Thoracic aorta (tissue), 2 donors: ENCODE data around the gene TP53TG5. TPM values are rescaled to one million over a fixed set of nuclear protein-coding genes. Genes with fewer than 3 reads are reported as not detected.

Source experiments
- ATAC-seq: fragments of 150-250 bp; one replicate; pipeline ENCODE4 v1.8.0; 2017; ENCODE audit warnings: low read depth; ENCODE audit not compliant: insufficient number of reproducible peaks, low FRiP score
- DNase-seq: peaks from one replicate; pipeline ENCODE4 v3.0.0-alpha.2; 2020; ENCODE audit warnings: low spot score
- H3K27ac ChIP-seq, 2 donors: fragments of 200-600 bp; sonication (generic); 1 replicate in 1 of 2; 2 replicates in 1 of 2; pipeline ENCODE4 v1.5.1; 2016; ENCODE audit warnings: mild to moderate bottlenecking in 2 of 2, moderate library complexity in 2 of 2
- H3K27me3 ChIP-seq: fragments of 200-600 bp; sonication (generic); replicated peaks from 2 replicates; pipeline ENCODE4 v1.6.0; 2016; ENCODE audit warnings: mild to moderate bottlenecking; ENCODE audit not compliant: insufficient read depth
- H3K36me3 ChIP-seq: fragments of 200-600 bp; sonication (generic); one replicate; pipeline ENCODE4 v1.5.1; 2016
- H3K4me1 ChIP-seq, 2 donors: fragments of 200-600 bp; sonication (generic); 1 replicate in 1 of 2; 2 replicates in 1 of 2; pipeline versions ENCODE4 v1.5.1 to v1.6.0; 2016; ENCODE audit warnings: low read depth in 2 of 2, mild to moderate bottlenecking in 1 of 2; ENCODE audit not compliant: control insufficient read depth in 1 of 2
- H3K4me3 ChIP-seq: fragments of 200-600 bp; sonication (generic); 2 replicates; pipeline ENCODE4 v1.5.1; 2016; ENCODE audit warnings: mild to moderate bottlenecking
- H3K9me3 ChIP-seq: fragments of 200-600 bp; sonication (generic); 2 replicates; pipeline ENCODE4 v1.5.1; 2016
- CTCF ChIP-seq: fragments of 200-600 bp; sonication (generic); IDR thresholded peaks from one replicate; pipeline ENCODE4 v1.5.1; 2019; ENCODE audit warnings: antibody characterized with exemption
- total RNA-seq, 2 donors: library from RNA; depleted of rRNA; stranded (reverse); fragments of >200 nt; gene quantifications; one replicate each; pipeline versions ENCODE4 v1.1.0 to v1.2.3, GENCODE V29; 2016

TP53TG5 gene
- total RNA-seq, 2 donors from 2014 or later = not detected

- TF ChIP-seq CTCF = no peak
- H3K27ac ChIP-seq = no peak overlapping the region
- ATAC-seq = no peak
- peaks cover 0 to under 1% of the 10 kb centered on the region in 2 donors for H3K4me1 ChIP-seq
- H3K36me3 ChIP-seq = peaks cover 67% of the 10 kb centered on the region
- DNase-seq = no peak
- no peaks in the 10 kb centered on the region for H3K27me3 ChIP-seq
- H3K9me3 ChIP-seq = no peaks in the 10 kb centered on the region
- H3K4me3 ChIP-seq = no peak overlapping the region
Measured at GRCh38 chr20:45330476-45330875, 47.6 kb downstream of the TP53TG5 start.

GRCh38 chr20:45329497-45330319 lies 48.4 kb downstream of the TP53TG5 start:
- ATAC-seq = no peak
- H3K4me1 ChIP-seq = no peaks in the 10 kb centered on the region
- no peak for TF ChIP-seq CTCF
- no peaks in the 10 kb centered on the region for H3K9me3 ChIP-seq
- H3K27ac ChIP-seq = no peak overlapping the region
- no peak overlapping the region for H3K4me3 ChIP-seq
- no peaks in the 10 kb centered on the region for H3K27me3 ChIP-seq
- peaks cover 64% of the 10 kb centered on the region for H3K36me3 ChIP-seq
- no peak for DNase-seq

- no peak for ATAC-seq
- H3K4me3 ChIP-seq = no peak overlapping the region
- TF ChIP-seq CTCF = no peak
- no peaks in the 10 kb centered on the region for H3K27me3 ChIP-seq
- H3K9me3 ChIP-seq = no peaks in the 10 kb centered on the region
- no peaks in the 10 kb centered on the region for H3K4me1 ChIP-seq
- DNase-seq = no peak
- no peak overlapping the region for H3K27ac ChIP-seq
- peaks cover 61% of the 10 kb centered on the region for H3K36me3 ChIP-seq
Measured at GRCh38 chr20:45328451-45328850, 49.7 kb downstream of the TP53TG5 start.

GRCh38 chr20:45325371-45325770 lies 52.8 kb downstream of the TP53TG5 start:
- Histone ChIP-seq H3K9me3 (no peaks in the 10 kb centered on the region), H3K27ac (no peak overlapping the region), H3K4me1 (no peaks in the 10 kb centered on the region), H3K36me3 (peaks cover 34% of the 10 kb centered on the region), H3K27me3 (no peaks in the 10 kb centered on the region), H3K4me3 (no peak overlapping the region)
- ATAC-seq (no peak), DNase-seq (no peak)
- TF ChIP-seq CTCF = no peak

GRCh38 chr20:45323731-45324130 lies 54.4 kb downstream of the TP53TG5 start:
- Histone ChIP-seq H3K9me3 (no peaks in the 10 kb centered on the region), H3K27ac (no peak overlapping the region), H3K27me3 (no peaks in the 10 kb centered on the region), H3K36me3 (peaks cover 19% of the 10 kb centered on the region), H3K4me3 (no peak overlapping the region), H3K4me1 (no peaks in the 10 kb centered on the region)
- DNase-seq = no peak
- no peak for TF ChIP-seq CTCF
- no peak for ATAC-seq
